ENCODE data around the gene NOS1AP. TPM values are rescaled to one million over a fixed set of nuclear protein-coding genes. Genes with fewer than 3 reads are reported as not detected.

Gene NOS1AP
- total RNA-seq, 1 experiment from 2014 or later = 5.3 TPM

- intact Hi-C loops (cut with micrococcal nuclease) = loop anchor here (5.0 kb wide), 1 partner anchor 177 kb away; no protein-coding TSS in a partner anchor
- Histone ChIP-seq H3K9me2 (ENCODE audit: insufficient read depth) (no peaks in the 10 kb centered on the region), H3K27me3 (ENCODE audit: insufficient read depth, low read length) (no peaks in the 10 kb centered on the region), H3K4me2 (ENCODE audit: low read length) (no peak overlapping the region), H3K4me1 (ENCODE audit: control insufficient read depth in 1 of 2, insufficient read depth in 2 of 2, low read length in 2 of 2) (peaks cover 9 to 10% of the 10 kb centered on the region in 2 experiments; a peak in 2 of 4 replicates), H3K27ac (ENCODE audit: low read depth, low read length) (no peak overlapping the region), H3K9me3 (ENCODE audit: control insufficient read depth in 1 of 2, insufficient read depth in 1 of 2, low read depth in 1 of 2, low read length in 2 of 2) (no peaks in the 10 kb centered on the region), H4K20me1 (ENCODE audit: insufficient read depth) (no peaks in the 10 kb centered on the region), H3K36me3 (ENCODE audit: control insufficient read depth in 1 of 2, insufficient read depth in 2 of 2, low read length in 2 of 2) (no peaks in the 10 kb centered on the region), H3K4me3 (replicated peaks in 1 of 2; ENCODE audit: low read depth in 1 of 2, low read length in 2 of 2) (no peak overlapping the region), H2AFZ (ENCODE audit: low read depth, low read length, poor library complexity, severe bottlenecking) (no peak overlapping the region), H3K79me2 (ENCODE audit: insufficient read depth, low read length) (no peaks in the 10 kb centered on the region), H3K9ac (ENCODE audit: low read length) (no peak overlapping the region)
- CTCF ChIA-PET = no interaction called here
- no TSS peak for BruUV-seq (replicated peaks)
- DNase-seq (ENCODE audit: low read depth, low spot score) (no peak), ATAC-seq (no peak)
- no peak for TF ChIP-seq CTCF (IDR thresholded peaks at IDR 0.05 in 2 of 3, conservative IDR thresholded peaks at IDR 0.05 in 1 of 3; ENCODE audit: borderline replicate concordance in 1 of 3, insufficient read depth in 1 of 3, low read depth in 2 of 3, low read length in 2 of 3)
- TF ChIP-seq ZNF274 (IDR thresholded peaks at IDR 0.05; ENCODE audit: low read depth, low read length) = no peak
- TF ChIP-seq ZFX (IDR thresholded peaks at IDR 0.05) = no peak
- no peak for TF ChIP-seq EZH2 (IDR thresholded peaks at IDR 0.05)
- TF ChIP-seq POLR2A (IDR thresholded peaks at IDR 0.05; ENCODE audit: borderline replicate concordance, extremely low read depth, insufficient read depth, insufficient read length) = no peak
- no peak for TF ChIP-seq EGR1 (IDR thresholded peaks at IDR 0.05; ENCODE audit: low read depth)
- TF ChIP-seq SIN3A (IDR thresholded peaks at IDR 0.05; ENCODE audit: low read depth) = no peak
- no peak for TF ChIP-seq SP1 (IDR thresholded peaks at IDR 0.05; ENCODE audit: low read depth)
- TF ChIP-seq POLR2AphosphoS5 (IDR thresholded peaks at IDR 0.05; ENCODE audit: low read depth, low read length) = no peak
- TF ChIP-seq MAX (IDR thresholded peaks at IDR 0.05) = no peak
- no peak for TF ChIP-seq REST (IDR thresholded peaks at IDR 0.05; ENCODE audit: low read depth)
- TF ChIP-seq RAD21 (IDR thresholded peaks at IDR 0.05; ENCODE audit: low read depth) = no peak
- no peak for TF ChIP-seq FOSL1 (IDR thresholded peaks at IDR 0.05; ENCODE audit: low read depth)
- no peak for TF ChIP-seq TCF7L2 (IDR thresholded peaks at IDR 0.05; ENCODE audit: borderline replicate concordance, extremely low read depth, insufficient read depth, insufficient read length)
- TF ChIP-seq ATF3 (IDR thresholded peaks at IDR 0.05) = no peak
- no peak for TF ChIP-seq EZH2phosphoT487 (IDR thresholded peaks at IDR 0.05; ENCODE audit: borderline replicate concordance)
- no peak for TF ChIP-seq SRF (IDR thresholded peaks at IDR 0.05; ENCODE audit: low read depth)
- no peak for TF ChIP-seq ELF1 (IDR thresholded peaks at IDR 0.05; ENCODE audit: borderline replicate concordance, low read depth)
- RAD21 ChIA-PET (ENCODE audit: low non-redundant PET in 1 of 2, low total read pairs in 2 of 2, uncharacterized antibody in 2 of 2, unreplicated experiment in 2 of 2) = no interaction called here
- POLR2A ChIA-PET = no interaction called here
Measured at GRCh38 chr1:162233937-162234336, 164.4 kb downstream of the NOS1AP start.
